Peyer's patch (tissue), 4 donors: Measurements from ENCODE around the gene SKA3. TPM values are rescaled to one million over a fixed set of nuclear protein-coding genes. Genes with fewer than 3 reads are reported as not detected.

Experiments
- DNase-seq, 3 donors: peaks; one replicate each; pipeline ENCODE4 v3.0.0-alpha.2; 2017 to 2019
- H3K27ac ChIP-seq, 4 donors: fragments of 200-600 bp; sonication (generic); one replicate each; pipeline ENCODE4 v1.5.1; 2016 to 2019
- H3K27me3 ChIP-seq, 2 donors: fragments of 200-600 bp; sonication (generic); one replicate each; pipeline ENCODE4 v1.5.1; 2019
- H3K36me3 ChIP-seq, 3 donors: fragments of 200-600 bp; sonication (generic); one replicate each; pipeline ENCODE4 v1.5.1; 2016 to 2019
- H3K4me1 ChIP-seq, 4 donors: fragments of 200-600 bp; sonication (generic); one replicate each; pipeline ENCODE4 v1.5.1; 2016 to 2019
- H3K4me3 ChIP-seq, 4 donors: fragments of 200-600 bp; sonication (generic); 1 replicate in 3 of 4; 2 replicates in 1 of 4; pipeline ENCODE4 v1.5.1; 2016 to 2019; ENCODE audit warnings: mild to moderate bottlenecking in 1 of 4
- H3K9me3 ChIP-seq, 4 donors: fragments of 200-600 bp; sonication (generic); one replicate each; pipeline ENCODE4 v1.5.1; 2016 to 2019; ENCODE audit warnings: mild to moderate bottlenecking in 1 of 4
- POLR2A ChIP-seq, 2 donors: fragments of 450-650 bp; IDR thresholded peaks; one replicate each; pipeline ENCODE4 v1.5.1; 2017; ENCODE audit warnings: antibody characterized with exemption in 2 of 2, mild to moderate bottlenecking in 2 of 2, moderate library complexity in 2 of 2
- small RNA-seq, 2 donors: library from RNA; depleted of rRNA; stranded (forward); fragments of <200 nt; gene quantifications; one replicate each; pipeline ENCODE3, GENCODE V24; 2016
- total RNA-seq, 4 donors: library from RNA; depleted of rRNA; stranded (reverse); fragments of >200 nt; gene quantifications; one replicate each; pipeline ENCODE4 v1.1.0, GENCODE V29; 2016
- TF ChIP-seq, protein P1 (sequence below), 6 experiments: fragments of 450-650 bp in 4 of 6; fragments of 200-600 bp in 2 of 6; sonication (generic) in 1 of 6; IDR thresholded peaks; one replicate each; pipeline ENCODE4 v1.5.1; 2017 to 2019; ENCODE audit warnings: antibody characterized with exemption in 6 of 6, mild to moderate bottlenecking in 3 of 6, moderate library complexity in 1 of 6

SKA3 gene
- total RNA-seq, 4 donors from 2014 or later = 1.1 to 6.6 (median 1.4) TPM

GRCh38 chr13:21109168-21109567, 67.2 kb downstream of the SKA3 start:
- Histone ChIP-seq H3K27me3 (no peaks in the 10 kb centered on the region), H3K4me1 (peaks cover 0 to 8% (median 0%) of the 10 kb centered on the region in 4 donors), H3K36me3 (no peaks in the 10 kb centered on the region), H3K27ac (no peak overlapping the region), H3K4me3 (no peak overlapping the region), H3K9me3 (peaks cover 0 to 4% (median 0%) of the 10 kb centered on the region in 4 donors)
- DNase-seq = no peak
- no peak for TF ChIP-seq POLR2A (IDR thresholded peaks at IDR 0.05)
- TF ChIP-seq, protein P1, sequence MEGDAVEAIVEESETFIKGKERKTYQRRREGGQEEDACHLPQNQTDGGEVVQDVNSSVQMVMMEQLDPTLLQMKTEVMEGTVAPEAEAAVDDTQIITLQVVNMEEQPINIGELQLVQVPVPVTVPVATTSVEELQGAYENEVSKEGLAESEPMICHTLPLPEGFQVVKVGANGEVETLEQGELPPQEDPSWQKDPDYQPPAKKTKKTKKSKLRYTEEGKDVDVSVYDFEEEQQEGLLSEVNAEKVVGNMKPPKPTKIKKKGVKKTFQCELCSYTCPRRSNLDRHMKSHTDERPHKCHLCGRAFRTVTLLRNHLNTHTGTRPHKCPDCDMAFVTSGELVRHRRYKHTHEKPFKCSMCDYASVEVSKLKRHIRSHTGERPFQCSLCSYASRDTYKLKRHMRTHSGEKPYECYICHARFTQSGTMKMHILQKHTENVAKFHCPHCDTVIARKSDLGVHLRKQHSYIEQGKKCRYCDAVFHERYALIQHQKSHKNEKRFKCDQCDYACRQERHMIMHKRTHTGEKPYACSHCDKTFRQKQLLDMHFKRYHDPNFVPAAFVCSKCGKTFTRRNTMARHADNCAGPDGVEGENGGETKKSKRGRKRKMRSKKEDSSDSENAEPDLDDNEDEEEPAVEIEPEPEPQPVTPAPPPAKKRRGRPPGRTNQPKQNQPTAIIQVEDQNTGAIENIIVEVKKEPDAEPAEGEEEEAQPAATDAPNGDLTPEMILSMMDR (IDR thresholded peaks at IDR 0.05) = no peak

DNA sequence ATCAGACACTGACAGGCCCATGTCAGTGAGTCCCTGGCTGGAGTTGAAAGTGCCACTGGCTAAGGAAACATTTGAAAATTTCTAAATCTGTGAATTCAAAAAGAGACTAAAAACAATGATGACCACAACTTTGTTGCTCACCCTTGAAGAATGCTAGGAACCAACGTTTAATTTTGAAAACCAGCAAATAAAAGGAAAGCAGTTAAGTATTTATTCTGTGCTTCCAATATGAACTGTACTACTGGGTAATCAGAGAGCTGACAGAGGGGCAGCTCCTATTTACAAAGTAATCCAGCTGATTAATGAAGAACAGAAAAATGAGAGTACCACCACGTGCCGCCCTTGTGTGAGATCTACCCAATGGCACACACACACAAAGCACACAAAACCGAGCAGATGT, 70.3 kb downstream of the SKA3 start:
- Histone ChIP-seq H3K27ac (no peak overlapping the region), H3K4me3 (no peak overlapping the region), H3K36me3 (no peaks in the 10 kb centered on the region), H3K27me3 (no peaks in the 10 kb centered on the region), H3K9me3 (peaks cover 0 to 4% (median 0%) of the 10 kb centered on the region in 4 donors), H3K4me1 (peaks cover 0 to 8% (median 0%) of the 10 kb centered on the region in 4 donors)
- TF ChIP-seq, protein P1 (IDR thresholded peaks at IDR 0.05) = no peak
- TF ChIP-seq POLR2A (IDR thresholded peaks at IDR 0.05) = no peak
- DNase-seq = no peak

GRCh38 chr13:21104199-21105019, 71.9 kb downstream of the SKA3 start:
- Histone ChIP-seq H3K9me3 (peaks cover 0 to 4% (median 0%) of the 10 kb centered on the region in 4 donors), H3K36me3 (no peaks in the 10 kb centered on the region), H3K4me3 (no peak overlapping the region), H3K4me1 (no peaks in the 10 kb centered on the region), H3K27ac (no peak overlapping the region), H3K27me3 (no peaks in the 10 kb centered on the region)
- DNase-seq = no peak
- no peak for TF ChIP-seq POLR2A (IDR thresholded peaks at IDR 0.05)

Small RNAs within 50 kb of the gene (small RNA-seq; reads per million reads assigned to genes)
- gene AL158032.1 (0 reads per million in 2 donors), gene RF00086 (0 reads per million in 2 donors), gene RF02116 (0 reads per million in 2 donors)

Other genes starting within 250 kb of the SKA3 start
- 1 to 10 TPM; 3.7 to 9.9 (median 6.5) TPM for gene LATS2, start 115.0 kb downstream of the SKA3 start, total RNA-seq
- gene SAP18, start 36.4 kb downstream of the SKA3 start, total RNA-seq = 10 to 100 TPM; 38.4 to 49.5 (median 44.2) TPM
- gene MRPL57, start 106 bp upstream of the SKA3 start, total RNA-seq = 10 to 100 TPM; 10.1 to 24.3 (median 15.5) TPM